Epithelial cell of esophagus (primary cell): ENCODE measurements around the gene SLC22A17.

Source experiments
- DNase-seq: peaks from one replicate; pipeline ENCODE4 v3.0.0; 2010; ENCODE audit warnings: low read depth
- H3K4me3 ChIP-seq: 2 replicates; pipeline ENCODE4 v1.5.1; 2011; ENCODE audit warnings: mild to moderate bottlenecking, low read length, control low read depth
- CTCF ChIP-seq: IDR thresholded peaks from 2 replicates; pipeline ENCODE4 v1.5.1; 2011; ENCODE audit warnings: low read depth, mild to moderate bottlenecking, low read length, control low read depth, inconsistent platforms; ENCODE audit not compliant: insufficient read depth; ENCODE audit errors: missing control alignments

Gene SLC22A17

GRCh38 chr14:23302290-23303225 lies 50.1 kb downstream of the SLC22A17 start, which contains the start of gene PPP1R3E:
Gene PPP1R3E, minus strand, starts transcription at chr14:23302859. Its CDS starts 283 bp downstream, at chr14:23302576.
- peak; percentile 68 for DNase-seq
- peak within 1 kb of the TSS; percentile 62 for H3K4me3 ChIP-seq
- no peak for TF ChIP-seq CTCF

- TF ChIP-seq CTCF: no peak
- peak overlapping the region; percentile 62 for H3K4me3 ChIP-seq
- DNase-seq: no peak
Observed at GRCh38 chr14:23301969-23302289, 50.8 kb downstream of the SLC22A17 start.

- peak overlapping the region; percentile 74 for H3K4me3 ChIP-seq
- TF ChIP-seq CTCF: peak; percentile 54
Observed at GRCh38 chr14:23301288-23301968, 51.3 kb downstream of the SLC22A17 start.

GRCh38 chr14:23300687-23301223 lies 51.9 kb downstream of the SLC22A17 start:
- no peak for TF ChIP-seq CTCF
- H3K4me3 ChIP-seq: peak overlapping the region; percentile 74
- peak; percentile 56 for DNase-seq

More at GRCh38 chr14:23301288-23301968, 51.3 kb downstream of the SLC22A17 start:
- DNase-seq: peak; percentile 99

- DNase-seq: no peak
- peak overlapping the region; percentile 74 for H3K4me3 ChIP-seq
- no peak for TF ChIP-seq CTCF
Observed at GRCh38 chr14:23299986-23300686, 52.6 kb downstream of the SLC22A17 start.

GRCh38 chr14:23299211-23299957 lies 53.3 kb downstream of the SLC22A17 start:
- TF ChIP-seq CTCF: peak; percentile 42
- peak overlapping the region; percentile 7 for H3K4me3 ChIP-seq
- peak; percentile 83 for DNase-seq
